ENCODE results near the gene MAP3K5. TPM values are rescaled to one million over a fixed set of nuclear protein-coding genes. Genes with fewer than 3 reads are reported as not detected.

Gene MAP3K5
- total RNA-seq, 4 donors from 2014 or later: 18.7 to 24.1 (median 20.7) TPM

GRCh38 chr6:136752554-136752953 lies 39.7 kb downstream of the MAP3K5 start:
- 79% methylated on average over 7 of the region's 7 CpGs for WGBS
- H3K27ac ChIP-seq (replicated peaks in 1 of 4): peak overlapping the region in 1 of 4 donors; percentile 4
- intact Hi-C loops (cut with DNase I): no loop called here
- H3K4me1 ChIP-seq: peaks cover 37 to 49% (median 38%) of the 10 kb centered on the region in 4 donors
- no peak overlapping the region for H3K4me3 ChIP-seq
- no peak for DNase-seq (ENCODE audit: extremely low spot score)
- TF ChIP-seq POLR2A (IDR thresholded peaks at IDR 0.05; ENCODE audit: low read depth): no peak
- no peak for TF ChIP-seq EP300 (IDR thresholded peaks at IDR 0.05)
- no peak for TF ChIP-seq CTCF (IDR thresholded peaks at IDR 0.05)
- no peak for TF ChIP-seq POLR2AphosphoS5 (IDR thresholded peaks at IDR 0.05)
- H3K9me3 ChIP-seq: no peaks in the 10 kb centered on the region
- no peaks in the 10 kb centered on the region for H3K27me3 ChIP-seq
- H3K36me3 ChIP-seq: no peaks in the 10 kb centered on the region

GRCh38 chr6:136751991-136752390 lies 40.3 kb downstream of the MAP3K5 start:
- Histone ChIP-seq H3K27ac (replicated peaks in 1 of 4) (no peak overlapping the region), H3K4me3 (no peak overlapping the region), H3K36me3 (no peaks in the 10 kb centered on the region), H3K4me1 (peaks cover 31 to 44% (median 37%) of the 10 kb centered on the region in 4 donors), H3K9me3 (no peaks in the 10 kb centered on the region), H3K27me3 (no peaks in the 10 kb centered on the region)
- TF ChIP-seq POLR2AphosphoS5 (IDR thresholded peaks at IDR 0.05) (no peak), CTCF (IDR thresholded peaks at IDR 0.05) (no peak), POLR2A (IDR thresholded peaks at IDR 0.05; ENCODE audit: low read depth) (no peak), EP300 (IDR thresholded peaks at IDR 0.05) (no peak)
- intact Hi-C loops (cut with DNase I): no loop called here
- DNase-seq (ENCODE audit: extremely low spot score): no peak
- 97% methylated on average over 2 of the region's 2 CpGs for WGBS

- peaks cover 26 to 39% (median 32%) of the 10 kb centered on the region in 4 donors for H3K4me1 ChIP-seq
- no peaks in the 10 kb centered on the region for H3K36me3 ChIP-seq
- 70% methylated on average over 5 of the region's 5 CpGs for WGBS
- no peak overlapping the region for H3K4me3 ChIP-seq
- no peaks in the 10 kb centered on the region for H3K9me3 ChIP-seq
- TF ChIP-seq POLR2AphosphoS5 (IDR thresholded peaks at IDR 0.05) (no peak), CTCF (IDR thresholded peaks at IDR 0.05) (no peak), EP300 (IDR thresholded peaks at IDR 0.05) (no peak), POLR2A (IDR thresholded peaks at IDR 0.05; ENCODE audit: low read depth) (no peak)
- no peak for DNase-seq (ENCODE audit: extremely low spot score)
- peak overlapping the region in 1 of 4 donors; percentile 8 for H3K27ac ChIP-seq (replicated peaks in 1 of 4)
- intact Hi-C loops (cut with DNase I): no loop called here
- H3K27me3 ChIP-seq: no peaks in the 10 kb centered on the region
These were observed 40.7 kb downstream of the MAP3K5 start for GRCh38 chr6:136751522-136751956.

GRCh38 chr6:136750696-136751521 lies 41.4 kb downstream of the MAP3K5 start:
- Histone ChIP-seq H3K36me3 (no peaks in the 10 kb centered on the region), H3K27ac (replicated peaks in 1 of 4) (peak overlapping the region in 1 of 4 donors; percentile 8), H3K27me3 (no peaks in the 10 kb centered on the region), H3K4me3 (no peak overlapping the region), H3K9me3 (no peaks in the 10 kb centered on the region), H3K4me1 (peaks cover 23 to 33% (median 32%) of the 10 kb centered on the region in 4 donors)
- intact Hi-C loops (cut with DNase I): no loop called here
- TF ChIP-seq POLR2A (IDR thresholded peaks at IDR 0.05; ENCODE audit: low read depth): no peak
- TF ChIP-seq CTCF (IDR thresholded peaks at IDR 0.05): no peak
- TF ChIP-seq EP300 (IDR thresholded peaks at IDR 0.05): no peak
- no peak for TF ChIP-seq POLR2AphosphoS5 (IDR thresholded peaks at IDR 0.05)
- WGBS: 68% methylated on average over 4 of the region's 4 CpGs
- DNase-seq (ENCODE audit: extremely low spot score): no peak
